ENCODE results near the gene LRRC56.
"Not testable (repeated sequence)": the region's sequence is repeated elsewhere in the genome, so short reads cannot be mapped to it uniquely, and the experiment has no call there.

Gene LRRC56

DNA sequence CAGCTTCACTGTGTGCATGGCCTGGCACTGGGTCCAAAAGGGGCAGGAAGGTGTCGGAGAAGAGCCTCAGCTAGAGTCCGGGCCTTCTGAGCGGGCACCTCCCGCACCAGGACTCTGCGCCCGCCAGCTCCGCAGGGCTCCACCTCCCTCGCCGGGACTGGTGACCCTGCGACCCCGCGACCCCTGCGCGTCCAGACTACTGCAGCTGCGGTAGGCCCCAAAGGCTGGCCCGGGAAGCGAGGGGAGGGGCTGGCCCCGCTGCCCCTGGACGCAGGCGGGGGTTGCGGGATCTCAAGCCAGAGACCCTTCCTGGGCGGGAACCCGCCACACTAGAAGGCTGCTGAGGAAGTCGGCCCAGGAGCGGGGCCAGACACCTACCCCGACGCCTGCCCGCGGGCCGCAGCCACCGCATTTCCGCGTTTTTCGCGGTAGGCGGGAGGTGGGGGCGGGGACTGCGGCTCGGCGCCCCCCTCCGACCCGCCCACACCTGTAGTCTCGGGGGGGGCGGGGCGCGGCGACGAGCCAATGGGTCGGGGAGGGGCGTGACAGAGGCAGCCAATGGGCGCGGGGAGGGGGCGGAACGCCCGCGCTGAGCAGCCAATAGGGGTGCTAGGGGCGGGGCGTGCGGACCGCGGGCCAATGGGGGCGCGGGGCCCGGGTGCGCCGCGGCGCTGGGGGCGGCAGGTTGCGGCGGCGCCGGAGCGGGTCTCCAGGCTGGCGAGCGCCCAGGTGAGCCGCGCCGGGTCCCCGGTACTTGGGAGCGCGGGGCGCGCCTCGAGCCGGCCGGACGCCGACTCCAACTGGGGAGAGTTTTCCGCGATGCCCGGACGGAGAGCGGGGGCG is 23.2 kb downstream of the LRRC56 start, which contains the start of the genes LMNTD2 and RASSF7:
Gene LMNTD2, minus strand, starts transcription at position 434 of the 843 bp plus-strand sequence. Its CDS starts 22 bp downstream, at position 412.
Gene RASSF7, plus strand, starts transcription at position 666 of the 843 bp plus-strand sequence. CDS start 799 bp downstream, outside the sequence.
- peak; percentile 91 to 95 for DNase-seq

DNA sequence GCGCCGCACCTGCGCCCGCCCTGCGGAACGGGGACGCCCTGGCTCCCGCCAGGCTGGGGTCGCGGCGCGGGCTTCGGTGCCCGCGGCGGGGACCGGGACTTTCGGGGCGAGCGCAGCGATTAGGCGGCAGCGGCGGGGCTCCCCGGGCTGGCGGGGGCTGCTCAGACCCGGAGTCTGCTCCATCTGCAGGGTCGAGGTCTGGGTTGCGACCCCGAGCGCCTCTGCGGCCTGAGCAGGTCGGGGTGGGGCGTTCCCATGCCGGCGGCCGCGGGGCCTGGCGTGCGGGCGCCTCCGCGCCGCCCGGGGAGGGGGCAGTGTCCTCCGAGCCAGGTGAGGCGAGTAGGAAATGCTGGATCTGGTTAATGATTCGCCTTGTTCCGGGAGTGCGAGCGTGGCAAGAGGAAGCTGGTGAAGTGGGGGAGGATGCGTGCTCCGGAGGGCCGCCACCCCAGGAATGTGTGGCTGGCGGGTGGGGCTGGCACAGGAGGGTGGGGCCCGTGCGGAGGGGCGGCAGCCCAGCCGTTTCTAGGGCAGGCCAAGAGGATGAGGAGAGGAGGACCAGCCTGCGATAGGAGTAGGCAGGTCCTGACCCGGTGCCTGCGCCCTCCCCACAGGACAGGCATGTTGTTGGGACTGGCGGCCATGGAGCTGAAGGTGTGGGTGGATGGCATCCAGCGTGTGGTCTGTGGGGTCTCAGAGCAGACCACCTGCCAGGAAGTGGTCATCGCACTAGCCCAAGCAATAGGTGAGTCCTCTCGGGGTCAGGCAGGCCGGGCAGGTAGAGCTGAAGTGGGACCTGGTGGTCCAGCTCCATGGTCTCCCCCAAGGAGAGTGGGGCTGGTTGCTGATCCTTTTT is 24.0 kb downstream of the LRRC56 start:
- no peak for DNase-seq

DNA sequence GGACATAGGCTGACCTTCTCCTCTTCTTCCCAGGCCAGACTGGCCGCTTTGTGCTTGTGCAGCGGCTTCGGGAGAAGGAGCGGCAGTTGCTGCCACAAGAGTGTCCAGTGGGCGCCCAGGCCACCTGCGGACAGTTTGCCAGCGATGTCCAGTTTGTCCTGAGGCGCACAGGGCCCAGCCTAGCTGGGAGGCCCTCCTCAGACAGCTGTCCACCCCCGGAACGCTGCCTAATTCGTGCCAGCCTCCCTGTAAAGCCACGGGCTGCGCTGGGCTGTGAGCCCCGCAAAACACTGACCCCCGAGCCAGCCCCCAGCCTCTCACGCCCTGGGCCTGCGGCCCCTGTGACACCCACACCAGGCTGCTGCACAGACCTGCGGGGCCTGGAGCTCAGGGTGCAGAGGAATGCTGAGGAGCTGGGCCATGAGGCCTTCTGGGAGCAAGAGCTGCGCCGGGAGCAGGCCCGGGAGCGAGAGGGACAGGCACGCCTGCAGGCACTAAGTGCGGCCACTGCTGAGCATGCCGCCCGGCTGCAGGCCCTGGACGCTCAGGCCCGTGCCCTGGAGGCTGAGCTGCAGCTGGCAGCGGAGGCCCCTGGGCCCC is 24.8 kb downstream of the LRRC56 start:
- no peak for DNase-seq

GRCh38 chr11:563066-563811 is 25.9 kb downstream of the LRRC56 start:
- DNase-seq: no peak

DNA sequence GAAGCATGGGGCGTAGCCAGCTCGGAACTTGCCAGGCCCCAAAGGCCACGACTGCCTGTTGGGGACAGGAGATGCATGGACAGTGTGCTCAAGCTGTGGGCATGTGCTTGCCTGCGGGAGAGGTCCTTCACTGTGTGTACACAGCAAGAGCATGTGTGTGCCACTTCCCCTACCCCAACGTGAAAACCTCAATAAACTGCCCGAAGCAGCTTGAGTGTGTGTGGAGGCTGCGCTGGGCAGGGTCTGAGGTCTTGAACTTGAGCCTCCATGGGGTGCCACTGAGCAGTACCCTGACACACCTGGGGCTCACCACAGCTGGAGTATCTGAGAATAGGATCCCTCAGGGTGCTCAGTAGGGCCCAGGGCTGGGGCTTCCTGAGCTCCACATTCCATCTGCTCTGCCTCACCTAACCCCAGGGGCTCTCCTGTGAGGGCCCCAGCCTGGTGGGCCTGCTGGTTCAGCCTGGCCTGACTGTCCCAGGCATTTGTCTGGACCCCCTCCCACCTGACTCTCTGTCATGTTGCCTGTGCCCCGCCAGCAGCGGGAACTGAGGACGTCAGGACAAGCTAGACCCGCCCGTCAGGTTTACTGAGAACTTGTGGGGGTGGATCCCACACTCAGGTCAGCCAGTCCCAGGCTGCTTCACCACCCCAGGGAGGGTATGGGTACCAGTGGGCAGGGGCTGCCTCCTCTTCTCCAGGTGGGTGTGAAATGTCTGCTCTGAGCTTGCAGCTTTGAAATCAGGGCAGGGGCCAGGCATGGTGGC is 26.7 kb downstream of the LRRC56 start:
- no peak for DNase-seq

- DNase-seq: no peak
Observed at GRCh38 chr11:565921-566509, 28.7 kb downstream of the LRRC56 start.

- no peak for DNase-seq
Observed at GRCh38 chr11:567011-567628, 29.8 kb downstream of the LRRC56 start.

- DNase-seq: no peak
Observed at GRCh38 chr11:567629-568292, 30.4 kb downstream of the LRRC56 start.

GRCh38 chr11:568306-569157 is 31.2 kb downstream of the LRRC56 start:
- peak; percentile 82 to 98 for DNase-seq

DNA sequence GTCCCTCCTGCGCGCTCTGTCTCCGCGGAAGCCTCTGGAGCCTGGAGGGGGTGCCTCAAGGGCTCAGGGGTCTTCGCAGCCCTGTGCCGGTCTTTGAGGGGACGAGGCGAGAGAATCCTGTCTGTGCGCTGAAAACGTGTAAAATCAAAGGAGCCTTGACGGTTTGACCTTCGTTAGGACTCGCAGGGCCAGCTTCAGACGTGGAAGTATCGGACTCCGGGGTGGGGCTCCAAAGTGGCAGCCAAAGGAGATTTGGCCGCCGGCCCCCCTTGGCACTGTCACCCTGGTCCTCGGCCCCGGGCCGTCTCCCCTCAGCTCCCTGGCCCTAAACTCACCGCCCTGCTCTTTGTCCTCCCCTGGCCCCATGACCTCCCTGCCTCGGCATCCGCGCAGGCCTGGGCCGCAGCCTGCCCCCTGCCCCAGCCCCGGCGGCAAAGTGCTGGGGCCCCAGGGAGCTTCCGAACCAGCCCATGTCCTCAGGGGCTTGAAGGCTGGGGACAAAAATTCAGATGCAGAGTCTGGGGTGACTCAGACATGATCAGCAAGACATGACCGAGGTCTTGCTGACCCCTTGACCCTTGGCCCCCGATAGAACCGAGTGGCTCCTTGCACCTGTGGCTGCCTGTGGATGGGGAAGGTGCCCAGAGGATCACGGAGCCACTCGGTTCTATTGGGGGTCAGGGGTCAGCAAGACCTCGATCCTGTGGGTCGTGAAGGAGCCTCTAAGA is 32.0 kb downstream of the LRRC56 start:
- DNase-seq: no peak

- DNase-seq: no peak
Observed at GRCh38 chr11:571802-572185, 34.5 kb downstream of the LRRC56 start.

GRCh38 chr11:573146-573759 is 35.9 kb downstream of the LRRC56 start:
- DNase-seq: no peak

- DNase-seq: not testable (repeated sequence)
Observed at GRCh38 chr11:574031-574570, 36.8 kb downstream of the LRRC56 start.

- no peak for DNase-seq
Observed at GRCh38 chr11:574632-575312, 37.4 kb downstream of the LRRC56 start.

- DNase-seq: peak; percentile 36 to 87
Observed at GRCh38 chr11:575313-575995, 38.1 kb downstream of the LRRC56 start.

GRCh38 chr11:575996-576768 is 38.9 kb downstream of the LRRC56 start, which contains the start of gene PHRF1:
TSS of gene PHRF1 (plus strand) at chr11:576470. CDS start at chr11:581513, 5,043 bp downstream.
- DNase-seq: peak; percentile 89 to 94

Measured in NCI-H187 (cell line).